GM18873 (cell line): Measurements from ENCODE around the gene TLL2.

Source experiments
- ATAC-seq: cut with Tn5 transposase; IDR thresholded peaks from one replicate; pipeline ENCODE4 v1.9.1; 2021; ENCODE audit warnings: mild to moderate bottlenecking, moderate library complexity, moderate number of reproducible peaks; ENCODE audit not compliant: unreplicated experiment, low FRiP score

TLL2 gene

DNA sequence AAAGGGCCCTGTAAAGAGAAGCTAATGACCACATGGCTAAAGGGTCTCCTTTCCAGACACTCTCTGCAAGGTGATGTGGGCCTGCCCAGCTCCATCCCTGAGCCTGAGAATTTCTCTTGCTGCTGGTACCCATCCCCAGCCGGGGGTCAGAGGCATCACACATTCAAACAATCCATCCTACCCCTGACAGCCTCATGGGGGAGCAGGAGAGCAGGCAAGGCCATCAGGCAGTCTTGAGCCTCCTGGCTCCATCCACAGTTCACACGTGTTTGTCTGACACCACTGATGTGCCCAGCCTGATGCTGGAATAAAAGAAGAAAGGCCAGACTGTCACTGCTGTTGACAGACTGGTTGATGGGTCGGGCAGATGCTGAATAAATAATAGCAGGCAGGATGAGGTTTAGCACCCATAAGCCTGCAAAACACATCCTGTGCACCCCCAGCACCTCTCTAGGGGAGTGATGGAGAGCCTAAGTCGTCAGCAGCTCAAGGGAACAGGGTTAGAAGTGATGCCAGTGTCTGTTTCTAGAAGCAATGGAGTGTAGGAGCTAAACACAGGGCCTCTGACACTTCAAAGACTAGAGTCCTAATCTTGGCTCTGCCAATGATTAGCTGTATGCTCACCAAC lies 43.5 kb downstream of the TLL2 start:
- ATAC-seq = no peak

DNA sequence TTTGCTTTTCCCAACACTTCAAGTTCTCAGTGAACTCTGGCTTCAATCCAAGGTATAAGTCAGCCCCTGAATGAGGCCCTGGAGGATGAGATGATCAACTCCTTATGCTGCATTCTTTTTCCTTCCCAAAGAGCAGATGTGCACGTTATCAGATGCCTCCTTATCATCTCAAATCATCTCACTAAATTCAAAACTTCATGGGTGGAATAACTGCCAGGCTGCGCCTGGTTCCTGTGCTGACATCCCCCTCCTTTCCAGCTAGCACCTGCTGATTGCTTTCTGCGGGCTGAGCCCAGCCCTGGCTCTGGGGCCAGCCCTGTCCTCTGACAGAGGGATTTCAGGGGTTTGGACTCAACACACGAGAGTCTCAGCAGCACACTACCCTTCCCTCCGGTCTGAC lies 44.9 kb downstream of the TLL2 start:
- no peak for ATAC-seq

DNA sequence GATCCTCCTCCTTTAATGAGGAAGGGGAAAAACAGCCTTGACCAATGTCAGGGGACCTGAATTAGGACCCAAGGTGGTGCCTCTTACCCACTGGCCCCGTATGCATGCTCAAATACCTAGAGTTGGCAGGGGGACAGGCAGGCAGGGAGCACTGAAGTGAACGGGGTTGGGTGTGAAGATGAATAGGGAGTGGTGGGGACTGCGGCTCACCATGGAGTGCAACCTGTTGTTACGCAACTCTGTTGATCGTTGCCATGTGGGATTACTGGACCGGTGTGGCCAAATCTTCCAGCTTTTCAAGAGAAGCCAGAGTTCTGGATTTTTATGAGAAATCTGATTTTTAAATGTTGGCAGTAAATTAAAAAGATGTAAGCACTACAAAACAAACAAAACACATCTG lies 48.1 kb downstream of the TLL2 start:
- ATAC-seq = no peak

DNA sequence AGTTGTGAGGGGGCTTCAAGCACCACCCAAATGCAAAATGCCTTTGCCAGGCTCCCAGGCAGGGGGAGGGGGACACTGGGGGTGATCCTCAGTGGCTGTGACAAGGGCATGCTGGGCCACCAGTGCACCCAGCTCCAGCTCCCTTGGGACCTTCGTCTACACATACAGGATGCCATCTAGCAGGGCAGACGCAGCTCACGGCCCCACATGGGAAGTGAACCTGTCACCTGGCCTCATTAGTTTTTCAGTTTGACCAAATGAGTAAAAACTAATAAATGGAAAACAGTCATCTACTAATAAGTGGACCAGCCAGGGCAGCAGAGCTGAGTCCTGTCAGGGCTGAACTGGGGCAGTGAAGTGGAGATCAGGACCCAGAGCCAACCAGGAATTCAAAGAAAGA lies 50.2 kb downstream of the TLL2 start:
- no peak for ATAC-seq

DNA sequence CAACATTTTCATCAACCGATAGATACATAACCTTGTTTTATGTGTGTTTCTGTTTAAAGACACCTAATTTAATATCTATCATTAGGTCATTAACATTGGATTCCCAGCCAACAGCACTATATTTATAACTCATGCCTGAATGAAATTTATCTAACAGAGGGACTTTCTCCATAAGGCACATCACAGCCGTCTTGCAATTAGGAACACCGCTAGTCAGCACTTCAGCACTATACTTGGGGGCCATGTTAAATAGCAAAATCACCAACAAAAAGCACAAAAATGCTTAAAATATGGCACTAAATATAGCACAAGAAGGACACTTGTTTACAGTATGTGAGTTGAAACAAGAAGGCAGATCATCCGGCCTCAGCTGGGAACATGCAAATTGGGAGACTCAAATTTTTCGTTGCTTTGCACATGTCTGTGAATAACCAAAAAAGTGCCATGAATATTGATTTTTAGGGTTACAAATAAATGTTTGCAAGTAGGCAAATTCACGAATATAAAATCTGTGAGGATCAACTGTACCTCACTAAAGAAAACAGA lies 51.0 kb downstream of the TLL2 start:
- ATAC-seq = no peak

DNA sequence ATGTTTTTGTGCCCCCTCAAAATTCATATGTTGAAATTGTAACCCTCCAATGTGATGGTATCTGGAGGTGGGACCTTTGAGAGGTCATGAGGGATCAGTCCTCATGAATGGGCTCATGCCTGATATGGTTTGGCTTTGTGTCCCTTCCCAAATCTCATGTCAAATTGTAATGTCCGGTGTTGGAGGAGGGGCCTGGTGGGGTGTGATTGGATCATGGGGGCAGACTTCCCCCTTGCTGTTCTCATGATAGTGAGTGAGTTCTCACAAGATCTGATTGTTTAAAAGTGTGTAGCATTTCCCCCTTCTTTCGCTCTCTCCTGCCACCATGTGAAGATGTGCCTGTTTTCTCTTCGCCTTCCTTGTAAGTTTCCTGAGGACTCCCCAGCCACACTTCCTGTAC lies 53.4 kb downstream of the TLL2 start:
- ATAC-seq = no peak

DNA sequence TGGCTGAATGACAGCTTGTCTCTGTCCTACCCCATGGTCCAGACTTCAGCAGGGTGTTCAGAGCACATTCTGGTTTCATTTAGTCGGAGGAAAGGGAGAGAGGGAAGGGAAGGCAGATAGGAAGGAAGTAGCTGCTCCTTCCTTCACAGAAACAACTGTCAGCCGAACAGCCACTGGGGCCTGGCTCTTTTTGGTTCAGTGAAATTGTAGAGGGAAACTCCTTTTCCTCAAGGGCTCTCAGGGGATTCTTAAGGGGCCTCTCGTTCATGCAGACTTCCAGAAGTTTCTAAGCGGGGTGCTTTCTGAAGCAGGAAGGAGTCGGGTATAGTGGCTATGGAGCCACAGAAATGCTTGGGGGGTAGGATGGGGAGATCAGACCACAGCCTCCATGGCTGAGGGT lies 56.4 kb downstream of the TLL2 start:
- ATAC-seq = no peak

DNA sequence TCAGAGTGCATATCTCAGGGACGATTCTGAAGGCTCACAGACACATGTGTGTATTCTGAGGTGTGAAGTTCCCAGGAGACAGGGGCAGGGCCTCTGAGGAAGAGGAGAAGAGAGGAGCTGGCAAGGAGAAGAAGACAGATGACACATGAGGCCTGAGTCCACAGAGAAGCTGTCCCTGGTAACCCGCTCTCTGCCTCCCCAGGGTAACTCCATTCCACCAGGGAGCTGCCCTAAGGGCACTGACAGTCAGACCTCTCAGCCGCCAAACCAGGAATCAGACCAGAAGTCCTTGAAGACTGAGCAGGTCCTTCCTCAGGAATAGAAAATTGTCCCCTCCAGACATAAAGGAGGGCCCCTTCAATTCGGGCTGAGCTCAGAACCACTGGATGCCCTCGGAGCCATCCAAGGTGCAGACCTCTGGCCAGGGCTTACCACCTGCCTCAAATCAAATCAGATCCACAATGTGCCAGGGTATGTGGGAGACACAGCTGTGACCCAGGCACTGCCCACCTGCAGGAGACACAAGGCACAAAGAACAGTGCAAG lies 57.4 kb downstream of the TLL2 start:
- no peak for ATAC-seq

DNA sequence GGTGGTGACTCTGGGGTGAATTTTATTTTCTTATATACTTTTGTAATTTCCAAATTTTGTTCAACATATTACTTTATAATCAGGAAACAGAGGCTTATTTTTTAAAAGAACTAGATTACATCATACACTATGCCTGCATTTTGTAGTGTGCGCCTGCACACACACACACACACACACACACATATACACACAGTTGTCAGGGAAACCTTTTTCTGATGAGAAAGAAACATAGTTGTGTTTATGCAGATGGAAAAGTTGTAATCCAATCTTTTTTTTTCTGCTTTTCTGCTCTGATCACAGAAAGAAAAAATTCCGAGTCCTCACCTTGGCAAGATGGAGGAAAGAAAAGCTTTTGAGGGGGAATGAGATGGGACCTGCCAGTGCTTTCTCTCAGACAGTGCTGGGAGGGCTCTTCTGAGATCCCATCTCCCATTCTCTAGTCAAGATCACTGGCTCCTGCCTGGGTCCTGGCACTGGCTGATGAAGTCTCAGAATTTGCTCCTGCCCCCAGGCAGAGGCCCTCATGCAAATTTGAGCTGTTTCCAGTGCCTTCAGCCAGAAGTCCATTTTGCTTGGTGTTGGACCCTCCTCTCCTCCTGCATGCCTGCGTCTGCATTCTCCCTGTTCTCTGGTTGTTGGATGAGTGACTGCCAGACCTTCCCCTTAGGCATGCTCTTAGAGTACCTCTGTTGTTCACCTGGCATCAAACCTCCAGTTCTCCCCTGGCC lies 59.7 kb downstream of the TLL2 start:
- no peak for ATAC-seq

DNA sequence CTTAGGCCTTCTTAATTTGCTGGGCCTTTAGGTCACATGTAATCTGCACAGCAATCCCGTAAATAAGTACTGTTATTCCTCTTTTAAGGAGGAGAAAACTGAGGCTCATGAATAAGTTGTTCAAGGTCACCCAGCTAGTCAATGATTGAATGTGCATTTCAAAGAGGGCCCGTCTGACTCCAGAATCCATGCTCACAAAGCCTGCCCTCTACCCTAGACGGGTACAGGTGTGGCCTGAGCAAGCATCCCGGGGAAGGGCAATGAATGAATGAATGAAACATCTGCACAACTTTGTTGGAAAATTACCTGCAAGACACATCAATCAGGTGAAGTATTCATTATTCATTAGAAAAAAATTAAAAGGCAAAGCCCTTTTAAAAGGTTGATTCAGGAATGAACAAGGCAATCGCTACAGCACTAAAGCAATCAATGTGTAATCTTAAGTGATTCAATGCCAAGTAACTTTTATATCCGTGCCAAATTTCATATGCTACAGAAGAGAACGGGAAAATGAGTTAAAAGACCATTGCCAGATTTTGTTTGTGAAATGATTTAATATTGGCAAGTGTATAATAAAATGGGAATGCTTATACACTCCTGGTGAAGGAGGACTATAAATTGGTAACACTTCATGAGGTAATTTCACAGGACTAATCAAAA lies 61.1 kb downstream of the TLL2 start:
- ATAC-seq = no peak

DNA sequence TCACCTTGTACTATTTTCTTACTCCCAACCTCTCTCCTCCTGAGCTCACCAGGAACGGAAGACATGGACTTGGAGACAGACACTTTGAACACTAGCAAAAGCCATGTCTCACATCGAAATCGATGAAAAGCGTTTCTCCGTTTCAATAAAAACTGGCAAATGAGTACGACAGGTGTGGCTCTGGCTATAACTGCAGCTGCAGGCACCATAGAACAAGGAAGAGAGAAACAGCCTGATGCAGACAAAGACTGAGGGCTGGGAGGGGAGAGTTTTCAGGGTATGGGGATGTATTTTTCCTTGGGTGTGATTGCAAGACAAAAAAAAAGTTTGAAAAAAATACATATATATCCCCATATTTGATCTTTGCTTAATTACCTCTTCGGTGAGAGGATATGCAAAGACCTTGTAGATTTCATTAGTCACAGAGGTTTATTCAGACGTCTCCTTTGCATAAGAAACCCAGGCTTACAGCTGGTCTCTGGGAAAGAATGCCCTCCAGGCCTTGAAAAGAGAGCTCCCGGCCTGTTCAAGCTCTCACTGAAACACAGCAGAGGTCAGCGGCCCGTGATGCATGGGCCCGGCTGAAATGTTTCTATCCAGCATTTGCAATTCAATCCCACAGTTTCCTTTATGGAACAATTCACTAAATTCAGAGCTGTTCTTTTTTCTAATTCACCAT lies 63.1 kb downstream of the TLL2 start:
- ATAC-seq = no peak

DNA sequence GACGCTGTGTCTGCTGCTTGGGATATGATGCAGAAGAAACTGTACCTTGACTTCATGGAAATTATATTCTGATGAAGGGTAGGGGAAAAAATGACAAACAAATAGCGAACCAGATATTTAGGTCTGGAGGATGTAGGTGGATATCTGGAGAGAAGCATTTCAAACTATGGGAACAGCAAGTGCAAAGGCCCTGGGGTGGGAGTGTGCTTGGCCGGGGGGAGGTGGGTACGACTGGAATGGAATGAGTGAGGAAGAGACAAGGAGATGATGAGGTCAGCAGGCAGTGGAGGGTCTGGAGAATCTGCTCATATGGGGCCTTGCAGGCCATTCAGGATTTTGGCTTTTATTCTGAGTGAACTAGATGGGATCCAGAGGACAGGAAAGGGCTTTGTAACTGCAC lies 65.2 kb downstream of the TLL2 start:
- ATAC-seq = no peak

DNA sequence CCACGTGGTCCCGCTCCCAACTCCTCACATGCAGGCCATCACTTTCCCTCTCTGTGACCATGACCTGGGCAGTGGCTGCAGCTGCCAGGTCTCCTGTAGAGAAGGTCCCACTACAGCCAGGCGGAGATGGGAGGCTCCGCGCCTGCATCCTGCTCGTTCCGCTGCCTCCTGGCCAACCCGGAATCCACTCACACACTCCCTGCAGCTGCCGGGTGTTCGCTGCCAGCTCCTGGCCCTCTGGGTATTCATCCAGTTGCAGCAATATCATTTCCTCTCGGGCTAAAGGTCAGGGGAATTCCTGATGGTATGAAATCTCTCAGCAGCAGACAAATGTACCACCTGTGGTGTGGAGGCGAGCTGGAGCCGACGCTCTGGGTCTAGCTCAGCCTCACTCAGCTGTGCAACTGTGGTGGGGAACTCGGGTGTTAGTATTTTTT lies 65.7 kb downstream of the TLL2 start:
- ATAC-seq = no peak

DNA sequence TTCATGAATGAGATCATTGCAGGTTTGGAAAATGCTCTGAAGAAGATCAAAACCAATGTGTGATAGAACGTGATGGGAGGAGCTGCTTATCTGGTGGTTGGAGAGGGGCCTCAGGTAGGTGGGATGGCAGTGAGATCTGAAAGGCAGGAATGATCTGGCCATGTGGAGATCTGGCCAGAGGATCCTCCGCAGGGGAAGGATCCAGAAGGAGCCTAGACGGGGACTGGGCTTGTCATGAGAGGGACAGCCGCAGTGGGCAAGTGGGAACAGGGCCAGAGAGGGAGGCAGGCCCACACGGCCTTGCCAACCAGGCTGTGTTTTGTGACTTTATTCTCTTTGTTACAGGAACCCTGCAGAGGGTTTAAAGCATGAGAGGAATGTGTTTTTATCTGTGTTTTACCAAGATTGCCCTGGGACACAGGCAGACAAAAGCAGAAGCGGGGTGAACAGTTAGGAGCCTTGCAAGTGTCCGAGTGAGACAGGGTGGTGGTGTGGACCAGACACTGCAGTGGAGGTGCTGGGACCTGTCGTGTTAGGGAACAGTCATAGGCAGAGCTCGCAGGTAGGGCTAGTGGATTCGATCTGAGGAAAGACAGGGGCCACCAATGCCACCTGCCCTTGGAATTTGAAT lies 66.6 kb downstream of the TLL2 start:
- ATAC-seq = no peak

DNA sequence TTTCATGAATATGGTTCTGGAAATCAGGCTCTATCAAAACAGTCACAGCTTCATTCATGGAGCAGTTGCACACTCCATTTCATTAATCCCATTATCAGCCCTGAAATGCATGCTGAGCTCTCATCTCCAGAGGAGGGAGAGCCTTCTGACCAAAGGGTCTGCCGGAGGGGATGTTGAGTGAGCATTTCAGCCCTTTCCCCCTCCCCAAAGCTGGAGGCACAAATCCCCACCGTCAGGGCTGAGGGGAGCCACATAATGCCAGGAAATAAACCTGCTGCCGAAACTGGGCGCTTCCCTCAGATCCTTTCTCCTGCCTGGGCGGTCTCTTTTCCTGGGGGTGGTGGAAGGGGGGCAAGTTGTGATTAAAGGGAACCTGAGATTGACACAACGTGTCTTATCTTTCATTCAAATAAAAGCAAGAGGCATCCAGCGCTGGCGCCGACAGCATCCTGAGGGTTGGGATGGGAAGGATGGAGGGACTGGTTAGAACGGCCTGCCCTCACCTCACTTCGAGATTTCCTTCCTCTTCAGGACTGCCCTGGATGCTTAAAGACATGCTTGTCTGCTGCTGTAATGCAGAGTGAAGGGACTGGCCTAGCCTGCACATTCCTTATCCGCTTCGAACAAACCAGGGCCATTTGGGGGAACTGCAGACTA lies 71.6 kb downstream of the TLL2 start:
- ATAC-seq = no peak

DNA sequence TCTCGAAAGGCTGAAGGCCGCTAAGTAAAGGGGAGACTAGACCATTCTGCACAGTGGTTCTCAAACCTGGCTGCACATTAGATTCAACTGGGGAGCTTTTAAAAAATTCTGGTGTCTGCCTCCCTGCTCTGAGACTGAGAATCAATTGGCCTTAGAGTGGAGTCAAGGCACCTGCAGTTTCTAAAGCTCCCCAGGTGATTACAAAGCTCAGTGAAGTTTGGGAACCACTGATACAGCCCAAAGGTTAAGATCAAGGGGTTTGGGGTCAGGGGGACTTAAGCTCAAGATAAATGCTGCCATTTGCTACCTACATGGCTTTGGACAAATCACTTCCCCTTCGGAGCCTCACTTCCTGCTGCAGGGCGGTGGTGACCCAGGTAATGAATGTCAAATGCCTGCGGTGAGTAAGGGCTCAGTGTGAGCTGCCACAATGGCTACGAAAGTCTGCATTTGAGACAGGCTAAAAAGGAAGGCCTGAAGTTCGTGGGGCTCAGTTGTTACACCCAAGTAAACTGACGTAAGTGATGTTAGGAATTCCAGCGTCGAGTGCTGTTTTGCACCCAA lies 72.3 kb downstream of the TLL2 start:
- no peak for ATAC-seq

DNA sequence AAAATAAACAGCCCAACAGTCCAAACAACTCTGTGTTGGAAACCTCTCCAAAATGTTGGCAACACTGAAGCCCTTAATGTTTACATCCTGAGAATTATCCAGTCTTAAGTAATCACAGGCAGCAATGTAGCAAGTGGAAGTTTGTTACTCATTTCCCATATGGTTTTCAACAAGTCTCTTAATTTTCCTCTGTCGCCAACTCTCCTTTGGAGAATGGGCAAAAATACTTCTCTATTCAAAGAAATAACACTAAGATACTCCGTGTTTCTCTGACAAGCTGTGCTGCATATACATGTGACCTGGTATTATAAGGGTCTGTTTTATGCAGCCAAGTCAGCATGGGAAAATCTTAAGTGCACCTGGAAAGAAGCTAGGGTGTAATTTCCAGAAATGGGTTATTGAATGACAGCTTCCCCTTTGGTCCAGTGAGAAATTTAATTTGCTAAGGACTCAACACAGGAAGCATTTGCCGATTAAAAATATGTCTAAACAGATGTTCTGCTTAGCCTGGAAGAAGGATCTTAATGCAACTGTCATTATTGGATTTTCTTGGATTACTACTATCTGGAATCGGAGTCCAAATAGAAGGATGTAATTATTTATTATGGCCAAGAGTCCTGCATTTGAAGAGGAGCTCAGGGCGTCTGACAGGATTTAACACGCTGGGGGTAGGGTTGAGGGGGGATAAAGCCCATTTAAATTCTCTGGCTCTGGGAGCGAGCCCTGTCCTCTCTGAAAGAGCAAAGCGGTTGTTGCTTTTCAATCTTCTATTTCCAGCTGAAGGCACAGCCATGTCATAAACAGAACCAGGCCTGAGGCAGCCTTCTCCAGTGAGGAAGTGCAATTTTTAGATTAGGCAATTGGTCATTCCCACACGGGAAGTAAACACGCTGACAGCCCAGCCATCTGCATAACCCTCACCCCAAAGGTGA lies 73.1 kb downstream of the TLL2 start:
- no peak for ATAC-seq

DNA sequence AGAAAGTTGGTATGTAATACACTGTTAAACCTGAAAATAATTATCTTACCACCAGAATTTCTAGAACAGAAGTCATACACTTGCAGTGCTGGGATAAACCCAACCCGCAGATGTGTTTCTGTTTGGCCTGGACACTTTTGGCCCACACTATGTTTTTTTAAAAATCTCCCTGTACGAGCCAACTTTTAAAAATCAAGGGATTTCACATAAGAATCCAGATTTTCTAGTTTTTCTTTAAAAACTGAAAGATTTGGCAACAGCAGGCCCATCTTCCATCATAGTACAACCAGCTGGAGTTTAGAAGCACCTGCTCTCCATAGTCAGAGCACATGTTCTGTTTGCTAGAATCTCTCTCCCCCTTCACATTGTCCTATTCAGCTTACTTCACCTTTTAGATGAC lies 74.0 kb downstream of the TLL2 start:
- ATAC-seq = no peak
